ENCODE results near the gene SDE2.

DNA sequence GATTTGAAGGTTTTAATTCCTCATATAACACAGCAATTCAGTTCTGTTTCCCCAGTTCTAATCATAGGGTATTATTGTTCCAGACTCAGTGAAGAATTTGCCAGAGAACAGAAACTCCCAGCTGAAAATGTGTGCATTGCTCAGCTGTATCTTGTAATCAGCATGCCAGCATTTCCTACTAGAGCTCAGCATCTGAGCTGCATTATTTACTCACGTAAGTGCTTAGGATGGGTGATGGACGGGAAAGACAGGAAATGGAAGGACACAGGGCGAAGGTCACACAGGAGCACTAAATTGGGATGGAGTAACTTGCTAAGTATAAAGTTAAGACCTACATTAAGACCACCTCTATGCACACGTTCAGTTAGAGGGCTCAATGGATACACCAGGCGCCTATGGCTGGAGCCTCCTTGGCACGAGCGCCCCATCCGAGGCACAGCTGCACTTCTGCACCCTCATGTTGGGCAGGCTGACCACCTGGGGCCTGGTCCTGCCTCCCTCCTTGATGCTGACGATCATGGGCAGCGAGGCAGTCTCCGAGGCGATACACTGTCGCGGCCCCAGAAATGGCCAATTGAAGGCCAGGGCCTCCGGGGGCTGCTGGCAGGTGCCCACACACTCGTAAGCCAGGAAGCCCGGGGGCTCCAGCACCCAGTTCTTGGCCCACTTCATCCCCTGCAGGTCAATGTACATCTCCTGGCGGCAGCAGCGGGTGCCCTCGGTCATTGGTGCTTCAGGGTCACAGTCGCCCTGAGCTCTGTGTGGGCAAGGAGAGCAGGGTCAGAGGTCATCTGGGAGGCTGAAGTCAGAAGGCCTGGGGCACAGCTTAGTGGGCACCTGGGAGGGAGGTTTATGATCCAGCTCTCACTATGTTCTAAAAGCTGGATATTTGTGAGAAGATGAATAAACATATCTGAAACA, 61.8 kb downstream of the SDE2 start:
- TF ChIP-seq, protein P1, sequence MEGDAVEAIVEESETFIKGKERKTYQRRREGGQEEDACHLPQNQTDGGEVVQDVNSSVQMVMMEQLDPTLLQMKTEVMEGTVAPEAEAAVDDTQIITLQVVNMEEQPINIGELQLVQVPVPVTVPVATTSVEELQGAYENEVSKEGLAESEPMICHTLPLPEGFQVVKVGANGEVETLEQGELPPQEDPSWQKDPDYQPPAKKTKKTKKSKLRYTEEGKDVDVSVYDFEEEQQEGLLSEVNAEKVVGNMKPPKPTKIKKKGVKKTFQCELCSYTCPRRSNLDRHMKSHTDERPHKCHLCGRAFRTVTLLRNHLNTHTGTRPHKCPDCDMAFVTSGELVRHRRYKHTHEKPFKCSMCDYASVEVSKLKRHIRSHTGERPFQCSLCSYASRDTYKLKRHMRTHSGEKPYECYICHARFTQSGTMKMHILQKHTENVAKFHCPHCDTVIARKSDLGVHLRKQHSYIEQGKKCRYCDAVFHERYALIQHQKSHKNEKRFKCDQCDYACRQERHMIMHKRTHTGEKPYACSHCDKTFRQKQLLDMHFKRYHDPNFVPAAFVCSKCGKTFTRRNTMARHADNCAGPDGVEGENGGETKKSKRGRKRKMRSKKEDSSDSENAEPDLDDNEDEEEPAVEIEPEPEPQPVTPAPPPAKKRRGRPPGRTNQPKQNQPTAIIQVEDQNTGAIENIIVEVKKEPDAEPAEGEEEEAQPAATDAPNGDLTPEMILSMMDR (IDR thresholded peaks at IDR 0.05; ENCODE audit: insufficient read depth, low read length, poor library complexity, severe bottlenecking): no peak
- no peak for TF ChIP-seq EZH2phosphoT487 (conservative IDR thresholded peaks at IDR 0.05; ENCODE audit: low read length)
